Ovary (tissue), 3 donors: Measurements from ENCODE around the gene LPCAT3.

Experiments
- EP300 ChIP-seq: sonication (generic); formaldehyde crosslinking; IDR thresholded peaks from one replicate; pipeline ENCODE4 v1.6.1; 2017; ENCODE audit warnings: antibody characterized with exemption
- POLR2A ChIP-seq: fragments of 450-650 bp; IDR thresholded peaks from one replicate; pipeline ENCODE4 v1.6.1; 2017; ENCODE audit warnings: antibody characterized with exemption, mild to moderate bottlenecking, moderate library complexity
- TF ChIP-seq, protein P1 (sequence below), 3 donors: fragments of 450-650 bp in 2 of 3; fragments of 200-600 bp in 1 of 3; IDR thresholded peaks; one replicate each; pipeline versions ENCODE4 v1.5.1 to v1.8.0; 2016 to 2022; ENCODE audit warnings: antibody characterized with exemption in 3 of 3, mild to moderate bottlenecking in 1 of 3
- donor health status: DM: no; HTN: no; CAD: no.

- TF ChIP-seq, protein P1, sequence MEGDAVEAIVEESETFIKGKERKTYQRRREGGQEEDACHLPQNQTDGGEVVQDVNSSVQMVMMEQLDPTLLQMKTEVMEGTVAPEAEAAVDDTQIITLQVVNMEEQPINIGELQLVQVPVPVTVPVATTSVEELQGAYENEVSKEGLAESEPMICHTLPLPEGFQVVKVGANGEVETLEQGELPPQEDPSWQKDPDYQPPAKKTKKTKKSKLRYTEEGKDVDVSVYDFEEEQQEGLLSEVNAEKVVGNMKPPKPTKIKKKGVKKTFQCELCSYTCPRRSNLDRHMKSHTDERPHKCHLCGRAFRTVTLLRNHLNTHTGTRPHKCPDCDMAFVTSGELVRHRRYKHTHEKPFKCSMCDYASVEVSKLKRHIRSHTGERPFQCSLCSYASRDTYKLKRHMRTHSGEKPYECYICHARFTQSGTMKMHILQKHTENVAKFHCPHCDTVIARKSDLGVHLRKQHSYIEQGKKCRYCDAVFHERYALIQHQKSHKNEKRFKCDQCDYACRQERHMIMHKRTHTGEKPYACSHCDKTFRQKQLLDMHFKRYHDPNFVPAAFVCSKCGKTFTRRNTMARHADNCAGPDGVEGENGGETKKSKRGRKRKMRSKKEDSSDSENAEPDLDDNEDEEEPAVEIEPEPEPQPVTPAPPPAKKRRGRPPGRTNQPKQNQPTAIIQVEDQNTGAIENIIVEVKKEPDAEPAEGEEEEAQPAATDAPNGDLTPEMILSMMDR (IDR thresholded peaks at IDR 0.05) = no peak
- no peak for TF ChIP-seq POLR2A
- no peak for TF ChIP-seq EP300
Observed at GRCh38 chr12:6980740-6981139, 37.5 kb downstream of the LPCAT3 start.
